Activated CD8-positive, alpha-beta T cell treated with anti-CD3 and anti-CD28 coated beads for 36 hours (primary cell): ENCODE results near the gene DLX2. TPM values are rescaled to one million over a fixed set of nuclear protein-coding genes. Genes with fewer than 3 reads are reported as not detected.

Experiments
- ATAC-seq: fragments of 200-7000 bp; cut with Tn5 transposase; one replicate; pipeline ENCODE4 v1.10.0; 2021; ENCODE audit warnings: mild to moderate bottlenecking, moderate library complexity
- CTCF ChIA-PET: fragments of 350-600 bp; sonication (Branson Sonifier 250); formaldehyde crosslinking; loops from one replicate; lab custom pipeline; 2021; ENCODE audit warnings: antibody characterized with exemption; lab: Charles Lee
- POLR2A ChIA-PET: fragments of 350-600 bp; sonication (Branson Sonifier 250); formaldehyde crosslinking; loops from one replicate; lab custom pipeline; 2021; ENCODE audit warnings: antibody characterized with exemption; lab: Charles Lee
- DNase-seq: peaks from one replicate; pipeline ENCODE4 v3.0.0-alpha.2; 2020
- H3K27ac Mint-ChIP-seq: one replicate; pipeline ENCODE4 v1.8.0; 2021; ENCODE audit warnings: mild to moderate bottlenecking, mixed read lengths
- H3K27me3 Mint-ChIP-seq: one replicate; pipeline ENCODE4 v1.8.0; 2021; ENCODE audit warnings: mixed read lengths
- H3K36me3 Mint-ChIP-seq: one replicate; pipeline ENCODE4 v1.8.0; 2021; ENCODE audit warnings: low read depth, mixed read lengths
- H3K4me1 Mint-ChIP-seq: one replicate; pipeline ENCODE4 v1.8.0; 2021; ENCODE audit warnings: low read depth, mixed read lengths
- H3K4me3 Mint-ChIP-seq: one replicate; pipeline ENCODE4 v1.8.0; 2021; ENCODE audit warnings: mild to moderate bottlenecking, moderate library complexity, mixed read lengths
- H3K9me3 Mint-ChIP-seq: one replicate; pipeline ENCODE4 v1.8.0; 2021; ENCODE audit warnings: mixed read lengths
- intact Hi-C: fragments of 100-400 bp; cut with micrococcal nuclease; formaldehyde crosslinking; loops from one replicate; pipeline ENCODE4 v1.10.0; 2022
- total RNA-seq, 2 experiments: library from RNA; stranded (reverse); gene quantifications; one replicate each; pipeline ENCODE4 v1.2.3, GENCODE V29; 2021
- TF ChIP-seq, protein P1 (sequence below): fragments of 200-600 bp; IDR thresholded peaks from one replicate; pipeline ENCODE4 v1.8.0; 2022; ENCODE audit warnings: antibody characterized with exemption, mild to moderate bottlenecking

Gene DLX2
- total RNA-seq, 2 experiments from 2014 or later: not detected

DNA sequence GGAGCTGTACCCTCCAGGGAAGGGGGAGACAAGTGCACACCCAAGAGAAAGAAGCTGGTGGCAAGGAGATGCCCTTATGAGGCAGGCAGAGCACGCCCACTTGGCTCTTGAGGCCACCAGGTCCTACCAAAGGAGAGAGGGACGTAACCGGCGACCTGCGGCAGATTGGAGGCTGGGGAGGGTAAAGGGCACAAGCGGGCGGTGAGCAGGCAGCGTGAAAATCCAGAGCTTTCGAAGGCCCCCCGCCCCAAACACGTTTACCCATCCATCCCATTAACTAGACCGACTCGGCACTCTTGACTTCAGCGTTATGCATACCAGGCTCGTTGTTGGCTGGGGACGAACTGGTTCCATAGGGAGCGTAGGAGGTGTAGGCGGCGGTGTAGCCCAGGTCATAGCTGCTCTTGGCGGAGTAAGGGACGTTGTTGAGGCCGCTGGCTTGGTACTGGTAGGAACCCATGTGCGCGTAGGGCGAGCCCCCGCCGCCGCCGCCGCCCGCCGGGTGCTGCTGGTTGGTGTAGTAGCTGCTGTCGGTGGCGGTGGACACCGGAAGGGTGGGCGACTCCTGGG lies 794 bp downstream of the DLX2 start:
- H3K27ac Mint-ChIP-seq: no peak overlapping the region
- peak overlapping the region; percentile 76 for H3K4me3 Mint-ChIP-seq
- intact Hi-C loops: loop anchor here (2.0 to 10.0 kb wide), 4 partner anchors 17 to 507 kb away; partner anchors contain the start of genes DLX1 and HAT1
- ChIA-PET POLR2A (interaction anchor here (0.6 to 2.2 kb wide), 3 partner anchors 20 to 50 kb away, joined by 3 to 15 read pairs (median 3); no protein-coding TSS in a partner anchor), CTCF (interaction anchor here (0.8 to 6.1 kb wide), 14 partner anchors 11 to 528 kb away, joined by 3 to 32 read pairs (median 4); partner anchors contain the start of genes DLX1 and HAT1)
- TF ChIP-seq, protein P1, sequence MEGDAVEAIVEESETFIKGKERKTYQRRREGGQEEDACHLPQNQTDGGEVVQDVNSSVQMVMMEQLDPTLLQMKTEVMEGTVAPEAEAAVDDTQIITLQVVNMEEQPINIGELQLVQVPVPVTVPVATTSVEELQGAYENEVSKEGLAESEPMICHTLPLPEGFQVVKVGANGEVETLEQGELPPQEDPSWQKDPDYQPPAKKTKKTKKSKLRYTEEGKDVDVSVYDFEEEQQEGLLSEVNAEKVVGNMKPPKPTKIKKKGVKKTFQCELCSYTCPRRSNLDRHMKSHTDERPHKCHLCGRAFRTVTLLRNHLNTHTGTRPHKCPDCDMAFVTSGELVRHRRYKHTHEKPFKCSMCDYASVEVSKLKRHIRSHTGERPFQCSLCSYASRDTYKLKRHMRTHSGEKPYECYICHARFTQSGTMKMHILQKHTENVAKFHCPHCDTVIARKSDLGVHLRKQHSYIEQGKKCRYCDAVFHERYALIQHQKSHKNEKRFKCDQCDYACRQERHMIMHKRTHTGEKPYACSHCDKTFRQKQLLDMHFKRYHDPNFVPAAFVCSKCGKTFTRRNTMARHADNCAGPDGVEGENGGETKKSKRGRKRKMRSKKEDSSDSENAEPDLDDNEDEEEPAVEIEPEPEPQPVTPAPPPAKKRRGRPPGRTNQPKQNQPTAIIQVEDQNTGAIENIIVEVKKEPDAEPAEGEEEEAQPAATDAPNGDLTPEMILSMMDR: no peak
- no peaks in the 10 kb centered on the region for H3K36me3 Mint-ChIP-seq
- ATAC-seq (peak; percentile 7), DNase-seq (peak; percentile 64)
- H3K27me3 Mint-ChIP-seq: peaks cover 72% of the 10 kb centered on the region
- H3K4me1 Mint-ChIP-seq: peaks cover 52% of the 10 kb centered on the region
- H3K9me3 Mint-ChIP-seq: no peaks in the 10 kb centered on the region

DNA sequence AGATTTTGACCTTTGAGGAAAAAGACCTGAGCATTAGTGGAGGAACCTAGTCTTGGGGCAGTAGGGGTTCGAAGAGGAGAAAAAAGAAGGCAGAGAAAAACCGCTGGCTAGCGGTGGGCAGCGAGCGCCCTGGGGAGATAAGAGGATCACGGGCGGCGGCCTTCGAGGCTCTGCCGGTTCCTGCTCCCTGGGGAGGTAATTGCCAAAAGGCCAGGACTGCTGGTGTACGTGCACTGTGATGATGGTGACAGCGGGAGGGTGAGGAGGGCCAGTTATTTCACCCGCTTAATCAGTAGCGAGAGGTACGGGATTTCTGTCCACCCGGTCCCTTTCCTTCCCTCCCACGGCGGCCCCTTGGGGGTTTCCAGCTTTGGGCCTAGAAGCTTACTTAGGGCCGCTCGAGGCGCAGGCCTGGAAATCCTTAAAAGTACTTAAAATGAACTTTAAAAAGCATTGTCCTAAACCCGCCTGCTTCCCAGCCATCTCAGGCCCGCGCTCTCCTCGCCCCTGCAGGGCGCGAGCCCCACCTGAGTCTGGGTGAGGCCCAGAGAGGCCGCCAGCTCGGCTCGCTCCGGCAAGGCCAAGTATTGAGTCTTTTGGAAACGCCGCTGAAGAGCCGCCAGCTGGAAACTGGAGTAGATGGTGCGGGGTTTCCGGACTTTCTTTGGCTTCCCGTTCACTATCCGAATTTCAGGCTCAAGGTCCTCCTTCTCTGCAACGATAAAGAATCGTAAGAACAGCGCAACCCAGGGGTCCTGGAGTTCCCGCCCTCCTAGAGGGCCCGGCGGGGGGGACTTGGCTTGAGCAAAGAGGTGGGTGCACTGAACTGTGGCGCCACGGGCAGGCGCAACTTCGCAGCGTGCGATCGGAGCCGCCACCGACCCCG lies 1.5 kb downstream of the DLX2 start:
- no peaks in the 10 kb centered on the region for H3K9me3 Mint-ChIP-seq
- intact Hi-C loops: loop anchor here (5.0 to 10.0 kb wide), 3 partner anchors 176 to 506 kb away; partner anchors contain the start of gene HAT1
- peaks cover 70% of the 10 kb centered on the region for H3K27me3 Mint-ChIP-seq
- TF ChIP-seq, protein P1: no peak
- DNase-seq: peak; percentile 28
- ChIA-PET POLR2A (interaction anchor here (2.2 kb wide), 1 partner anchor 19 kb away, joined by 15 read pairs; no protein-coding TSS in a partner anchor), CTCF (interaction anchor here (0.8 to 6.1 kb wide), 9 partner anchors 10 to 502 kb away, joined by 3 to 32 read pairs (median 5); partner anchors contain the start of genes DLX1 and HAT1)
- H3K27ac Mint-ChIP-seq: no peak overlapping the region
- H3K4me3 Mint-ChIP-seq: peak overlapping the region; percentile 76
- ATAC-seq: no peak
- peaks cover 56% of the 10 kb centered on the region for H3K4me1 Mint-ChIP-seq
- no peaks in the 10 kb centered on the region for H3K36me3 Mint-ChIP-seq

DNA sequence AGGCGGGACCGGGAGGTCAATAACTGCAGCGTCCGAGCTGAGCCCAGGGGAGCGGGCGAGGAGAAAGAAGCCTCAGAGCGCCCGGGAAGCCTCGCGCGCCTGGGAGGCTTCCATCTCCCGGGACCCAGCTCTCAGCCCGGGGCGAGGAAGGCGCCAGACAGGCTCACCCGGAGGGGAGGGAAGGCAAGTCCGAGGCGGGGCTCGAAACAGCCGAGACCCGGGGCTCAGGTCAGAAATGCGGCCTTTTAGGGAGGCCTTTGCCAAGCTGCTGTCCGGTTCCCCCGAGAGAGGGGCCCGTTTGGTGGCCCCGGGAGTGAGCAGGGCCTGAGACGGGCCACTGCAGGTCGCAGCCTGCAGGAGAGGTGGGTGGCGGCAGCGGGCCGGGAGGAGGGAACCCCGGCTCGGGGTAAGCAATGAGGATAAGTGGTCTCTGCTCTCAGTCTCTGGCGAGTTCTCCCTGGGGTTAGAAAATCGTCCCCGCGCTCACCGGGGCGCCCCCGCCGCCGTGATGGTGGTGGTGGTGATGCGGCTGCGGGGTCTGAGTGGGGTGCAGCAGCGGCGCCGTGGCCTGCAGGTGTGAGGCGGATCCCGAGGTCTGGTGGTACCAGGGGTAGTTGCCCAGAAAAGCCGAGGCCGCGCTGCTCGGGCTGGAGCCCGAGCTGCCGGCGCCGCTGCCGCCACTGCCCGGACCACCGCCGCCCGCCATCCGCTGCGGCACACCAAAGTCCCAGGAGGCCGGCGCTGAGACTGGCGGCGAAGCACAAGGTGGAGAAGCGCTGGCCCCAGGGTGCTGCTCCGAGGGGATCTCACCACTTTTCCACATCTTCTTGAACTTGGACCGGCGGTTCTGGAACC lies 2.4 kb downstream of the DLX2 start:
- intact Hi-C loops: loop anchor here (5.0 to 10.0 kb wide), 3 partner anchors 176 to 506 kb away; partner anchors contain the start of gene HAT1
- no peaks in the 10 kb centered on the region for H3K36me3 Mint-ChIP-seq
- H3K27me3 Mint-ChIP-seq: peaks cover 70% of the 10 kb centered on the region
- no peaks in the 10 kb centered on the region for H3K9me3 Mint-ChIP-seq
- ATAC-seq (no peak), DNase-seq (no peak)
- CTCF ChIA-PET: interaction anchor here (0.9 to 6.1 kb wide), 7 partner anchors 9 to 396 kb away, joined by 3 to 32 read pairs (median 6); partner anchors contain the start of gene DLX1
- peaks cover 57% of the 10 kb centered on the region for H3K4me1 Mint-ChIP-seq
- TF ChIP-seq, protein P1: no peak
- peak overlapping the region; percentile 39 for H3K4me3 Mint-ChIP-seq
- POLR2A ChIA-PET: interaction anchor here (2.2 kb wide), 1 partner anchor 18 kb away, joined by 15 read pairs; no protein-coding TSS in a partner anchor
- no peak overlapping the region for H3K27ac Mint-ChIP-seq

DNA sequence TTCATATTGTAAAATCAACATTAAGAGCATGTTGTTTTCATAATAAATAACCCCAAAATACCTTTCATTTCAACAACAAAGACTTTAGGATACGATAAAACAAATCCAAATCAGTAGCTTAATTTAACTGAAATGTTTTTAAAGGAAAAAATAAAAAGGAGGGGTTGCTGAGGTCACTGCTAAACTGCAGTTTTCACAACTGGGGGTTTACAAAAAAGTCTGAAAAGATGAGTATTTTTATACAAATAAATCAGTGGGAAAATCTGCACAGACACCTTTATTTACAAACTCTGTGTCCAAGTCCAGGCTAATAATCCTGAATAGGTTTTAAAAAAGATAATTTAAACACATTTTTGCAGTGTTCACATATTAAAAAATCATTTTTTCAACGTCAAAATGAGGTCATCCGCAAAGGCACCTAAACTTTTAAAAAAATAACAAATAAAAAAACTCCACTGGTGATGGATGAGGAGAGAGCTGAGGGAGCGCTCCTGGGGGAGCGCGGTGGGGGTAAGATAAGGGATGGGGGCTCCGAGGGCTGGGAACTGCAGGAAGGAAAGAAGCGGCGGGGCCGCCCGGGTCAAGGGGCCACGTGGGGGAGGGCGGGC lies 3.1 kb downstream of the DLX2 start:
- Mint-ChIP-seq H3K27ac (no peak overlapping the region), H3K27me3 (peaks cover 67% of the 10 kb centered on the region), H3K36me3 (no peaks in the 10 kb centered on the region), H3K4me3 (no peak overlapping the region), H3K4me1 (peaks cover 57% of the 10 kb centered on the region), H3K9me3 (no peaks in the 10 kb centered on the region)
- DNase-seq: no peak
- no peak for ATAC-seq
- intact Hi-C loops: loop anchor here (5.0 to 10.0 kb wide), 3 partner anchors 175 to 505 kb away; partner anchors contain the start of gene HAT1
- POLR2A ChIA-PET: interaction anchor here (0.9 kb wide), 1 partner anchor 18 kb away, joined by 3 read pairs; no protein-coding TSS in a partner anchor
- TF ChIP-seq, protein P1: no peak
- CTCF ChIA-PET: interaction anchor here (0.6 to 2.1 kb wide), 6 partner anchors 11 to 100 kb away, joined by 3 to 8 read pairs (median 4); partner anchors contain the start of genes DLX1 and METAP1D
